SK-N-SH (cell line): Measurements from ENCODE around the gene PIGP. TPM values are rescaled to one million over a fixed set of nuclear protein-coding genes. Genes with fewer than 3 reads are reported as not detected.
"Not testable (repeated sequence)": the region's sequence is repeated elsewhere in the genome, so short reads cannot be mapped to it uniquely, and the experiment has no call there.

ENCODE experiments used
- CTCF ChIA-PET: fragments of 300-600, 350-600 bp; formaldehyde crosslinking; extraction: SDS; loops from one replicate; lab custom pipeline; 2021; lab: Yijun Ruan, JAX
- POLR2A ChIA-PET: fragments of 350-600 bp; sonication (Branson Sonifier 250); formaldehyde crosslinking; extraction: SDS; loops from one replicate; lab custom pipeline; 2020; ENCODE audit warnings: antibody characterized with exemption, inconsistent platforms; lab: Yijun Ruan, JAX
- DNase-seq: peaks from one replicate; pipeline ENCODE4 v3.0.0; 2012
- H2AFZ ChIP-seq: fragments of 200-600 bp; sonication (generic); 2 replicates; pipeline ENCODE4 v1.8.1; 2016; ENCODE audit warnings: antibody characterized with exemption, mild to moderate bottlenecking, low read depth
- H3F3A ChIP-seq: fragments of 200-600 bp; sonication (generic); replicated peaks from 2 replicates; pipeline ENCODE3; 2016; ENCODE audit warnings: antibody characterized with exemption, mild to moderate bottlenecking; ENCODE audit not compliant: insufficient read depth
- H3K27ac ChIP-seq, 2 experiments: fragments of 200-500 bp in 1 of 2; fragments of 200-600 bp in 1 of 2; sonication (Bioruptor generic) in 1 of 2; sonication (generic), shearing (Covaris generic) in 1 of 2; 2 replicates each; pipeline versions ENCODE4 v1.5.1 to v1.6.1; 2014 to 2016; ENCODE audit warnings: low read depth in 2 of 2, inconsistent platforms in 1 of 2, low read length in 1 of 2, mild to moderate bottlenecking in 1 of 2, mixed read lengths in 1 of 2
- H3K27me3 ChIP-seq: fragments of 200-600 bp; sonication (generic), shearing (Covaris generic); 2 replicates; pipeline ENCODE4 v1.6.1; 2016; ENCODE audit warnings: mixed run types; ENCODE audit not compliant: insufficient read depth
- H3K36me3 ChIP-seq, 2 experiments: fragments of 200-500 bp in 1 of 2; fragments of 200-600 bp in 1 of 2; sonication (Bioruptor generic) in 1 of 2; sonication (generic) in 1 of 2; replicated peaks in 1 of 2; 2 replicates each; pipeline versions ENCODE3 to v1.5.1; 2014 to 2016; ENCODE audit warnings: low read length in 1 of 2, mild to moderate bottlenecking in 1 of 2; ENCODE audit not compliant: insufficient read depth in 2 of 2, control insufficient read depth in 1 of 2
- H3K4me1 ChIP-seq, 2 experiments: fragments of 200-500 bp in 1 of 2; fragments of 200-600 bp in 1 of 2; sonication (Bioruptor generic) in 1 of 2; sonication (generic), shearing (Covaris generic) in 1 of 2; 2 replicates each; pipeline versions ENCODE4 v1.5.1 to v1.6.1; 2014 to 2016; ENCODE audit warnings: low read depth in 1 of 2, low read length in 1 of 2, mixed run types in 1 of 2; ENCODE audit not compliant: insufficient read depth in 2 of 2, control insufficient read depth in 1 of 2
- H3K4me2 ChIP-seq: fragments of 200-600 bp; sonication (generic), shearing (Covaris generic); 2 replicates; pipeline ENCODE4 v1.6.1; 2017; ENCODE audit warnings: mixed run types
- H3K4me3 ChIP-seq, 2 experiments: fragments of 200-500 bp in 1 of 2; fragments of 200-600 bp in 1 of 2; sonication (Bioruptor generic) in 1 of 2; sonication (generic), shearing (Covaris generic) in 1 of 2; 2 replicates each; pipeline versions ENCODE4 v1.5.1 to v1.8.1; 2014 to 2016; ENCODE audit warnings: low read depth in 2 of 2, inconsistent platforms in 1 of 2, low read length in 1 of 2, mild to moderate bottlenecking in 1 of 2, mixed read lengths in 1 of 2, moderate library complexity in 1 of 2
- H3K79me2 ChIP-seq: fragments of 200-600 bp; sonication (generic); 2 replicates; pipeline ENCODE4 v1.8.1; 2017; ENCODE audit warnings: mild to moderate bottlenecking; ENCODE audit not compliant: insufficient read depth
- H3K9ac ChIP-seq: fragments of 200-600 bp; sonication (generic); 2 replicates; pipeline ENCODE4 v1.6.1; 2017; ENCODE audit warnings: mixed run types
- H3K9me2 ChIP-seq: fragments of 200-600 bp; sonication (generic); 2 replicates; pipeline ENCODE4 v1.6.1; 2017; ENCODE audit warnings: mixed run types
- H3K9me3 ChIP-seq: fragments of 200-600 bp; sonication (generic); 2 replicates; pipeline ENCODE4 v1.6.1; 2017; ENCODE audit warnings: mixed run types, mild to moderate bottlenecking, moderate library complexity
- H4K20me1 ChIP-seq: fragments of 200-600 bp; sonication (generic); 2 replicates; pipeline ENCODE4 v1.6.1; 2017; ENCODE audit warnings: mild to moderate bottlenecking, mixed run types; ENCODE audit not compliant: insufficient read depth
- CHD2 ChIP-seq: fragments of 150-350 bp; IDR thresholded peaks from 2 replicates; pipeline ENCODE4 v1.6.1; 2018; ENCODE audit warnings: low read length; ENCODE audit not compliant: partially characterized antibody
- ELF1 ChIP-seq: IDR thresholded peaks from 2 replicates; pipeline ENCODE4 v1.4.0; 2012
- FOSL2 ChIP-seq: IDR thresholded peaks from 2 replicates; pipeline ENCODE4 v1.4.0; 2012; ENCODE audit warnings: low read depth, mild to moderate bottlenecking, moderate library complexity, borderline replicate concordance
- GABPA ChIP-seq: IDR thresholded peaks from 2 replicates; pipeline ENCODE4 v1.4.0; 2012; ENCODE audit warnings: low read depth, mild to moderate bottlenecking
- GATA2 ChIP-seq: sonication (generic); formaldehyde crosslinking; IDR thresholded peaks from 2 replicates; pipeline ENCODE4 v1.5.0; 2020; ENCODE audit warnings: mild to moderate bottlenecking, missing genetic modification reagents
- MAX ChIP-seq: IDR thresholded peaks from 2 replicates; pipeline ENCODE4 v1.4.0; 2012; ENCODE audit warnings: low read depth
- MEF2A ChIP-seq: IDR thresholded peaks from 2 replicates; pipeline ENCODE4 v1.4.0; 2012; ENCODE audit warnings: low read depth, borderline replicate concordance
- NFIC ChIP-seq: IDR thresholded peaks from 2 replicates; pipeline ENCODE4 v1.4.0; 2012; ENCODE audit warnings: borderline replicate concordance
- NRF1 ChIP-seq: IDR thresholded peaks from 2 replicates; pipeline ENCODE4 v1.6.1; 2012; ENCODE audit warnings: low read depth, mild to moderate bottlenecking, low read length
- PBX3 ChIP-seq: IDR thresholded peaks from 2 replicates; pipeline ENCODE4; 2012
- RAD21 ChIP-seq: IDR thresholded peaks from 2 replicates; pipeline ENCODE4 v1.6.1; 2012; ENCODE audit warnings: mild to moderate bottlenecking, low read length
- REST ChIP-seq: IDR thresholded peaks from 2 replicates; pipeline ENCODE4 v1.6.1; 2012; ENCODE audit warnings: mild to moderate bottlenecking, low read depth, low read length, moderate library complexity
- RXRA ChIP-seq: IDR thresholded peaks from 2 replicates; pipeline ENCODE4 v1.4.0; 2012; ENCODE audit warnings: low read depth, mild to moderate bottlenecking, borderline replicate concordance
- TAF1 ChIP-seq: IDR thresholded peaks from 2 replicates; pipeline ENCODE4 v1.6.1; 2012; ENCODE audit warnings: low read depth, mild to moderate bottlenecking, low read length, moderate library complexity, borderline replicate concordance
- WGBS: methylation state at CpG from one replicate; pipeline ENCODE4 v1.1.6; 2017; ENCODE audit warnings: low lambda C conversion rate; 5-methylcytosine and 5-hydroxymethylcytosine counted together
- polyA plus RNA-seq, 3 experiments: library from polyadenylated mRNA; depleted of rRNA; stranded (reverse); fragments of >200 nt; gene quantifications; 2 replicates each; pipeline ENCODE4 v1.2.3, GENCODE V29; 2012

The PIGP gene
- polyA plus RNA-seq, 1 of the 3 experiments (the other 2 are of a cell fraction): 28.3 TPM

GRCh38 chr21:37039411-37040075 is 33.3 kb downstream of the PIGP start:
- Histone ChIP-seq H2AFZ (no peak overlapping the region), H4K20me1 (no peaks in the 10 kb centered on the region), H3K27me3 (no peaks in the 10 kb centered on the region), H3K79me2 (no peaks in the 10 kb centered on the region), H3K9me2 (no peaks in the 10 kb centered on the region), H3K9ac (no peak overlapping the region), H3K36me3 (no peaks in the 10 kb centered on the region), H3K4me1 (no peaks in the 10 kb centered on the region; a peak in 1 of 4 replicates), H3K4me2 (no peak overlapping the region), H3K27ac (no peak overlapping the region), H3K9me3 (no peaks in the 10 kb centered on the region), H3K4me3 (no peak overlapping the region), H3F3A (no peaks in the 10 kb centered on the region)
- CTCF ChIA-PET: interaction anchor here (0.7 to 2.1 kb wide), 5 partner anchors 9 to 63 kb away, joined by 3 to 7 read pairs (median 6); no protein-coding TSS in a partner anchor
- no peak for DNase-seq
- 83% methylated on average over 9 of the region's 9 CpGs for WGBS
- no peak for TF ChIP-seq CHD2
- TF ChIP-seq TAF1: no peak
- POLR2A ChIA-PET: no interaction called here

- Histone ChIP-seq H3K79me2 (no peaks in the 10 kb centered on the region), H3K9me3 (no peaks in the 10 kb centered on the region), H3K27me3 (0 out of 2 replicates have a peak, but pooled peaks cover 1% of the 10 kb centered on the region), H3K9ac (no peak overlapping the region), H3F3A (peaks cover 16% of the 10 kb centered on the region), H3K9me2 (no peaks in the 10 kb centered on the region), H3K36me3 (no peaks in the 10 kb centered on the region), H3K27ac (no peak overlapping the region), H3K4me3 (no peak overlapping the region), H2AFZ (no peak overlapping the region), H3K4me2 (no peak overlapping the region), H3K4me1 (no peaks in the 10 kb centered on the region), H4K20me1 (no peaks in the 10 kb centered on the region)
- DNase-seq: no peak
- ChIA-PET POLR2A (no interaction called here), CTCF (no interaction called here)
- WGBS: 93% methylated on average over 4 of the region's 4 CpGs
- no peak for TF ChIP-seq FOSL2
- no peak for TF ChIP-seq NRF1
- no peak for TF ChIP-seq CHD2
- no peak for TF ChIP-seq REST
- no peak for TF ChIP-seq GABPA
- TF ChIP-seq GATA2: no peak
- TF ChIP-seq RAD21: no peak
- no peak for TF ChIP-seq MEF2A
- TF ChIP-seq RXRA: no peak
- no peak for TF ChIP-seq TAF1
- no peak for TF ChIP-seq MAX
- TF ChIP-seq PBX3: no peak
- TF ChIP-seq ELF1: no peak
- TF ChIP-seq NFIC: no peak
These were observed 36.7 kb downstream of the PIGP start for GRCh38 chr21:37036177-37036576.

GRCh38 chr21:37034394-37034793 is 38.5 kb downstream of the PIGP start:
- H2AFZ ChIP-seq, H3K4me3 ChIP-seq, H4K20me1 ChIP-seq, H3K4me2 ChIP-seq, H3K4me1 ChIP-seq, CTCF ChIA-PET, H3K9me3 ChIP-seq, H3K36me3 ChIP-seq, H3K9ac ChIP-seq, H3K27me3 ChIP-seq, POLR2A ChIA-PET, H3K27ac ChIP-seq, H3K79me2 ChIP-seq, DNase-seq, H3K9me2 ChIP-seq: not testable (repeated sequence)
- WGBS: 96% methylated on average over 4 of the region's 4 CpGs
- H3F3A ChIP-seq: peaks cover 16% of the 10 kb centered on the region
